AG04449 (cell line): ENCODE results near the gene RTKN.
"Not testable (repeated sequence)": the region's sequence is repeated elsewhere in the genome, so short reads cannot be mapped to it uniquely, and the experiment has no call there.

ENCODE experiments used
- CTCF ChIA-PET: fragments of 350-600 bp; formaldehyde crosslinking; extraction: SDS; loops from one replicate; lab custom pipeline; 2021; ENCODE audit warnings: antibody characterized with exemption; lab: Yijun Ruan, JAX
- POLR2A ChIA-PET: fragments of 400-600, 350-600 bp; formaldehyde crosslinking; extraction: SDS; loops from one replicate; lab custom pipeline; 2020; ENCODE audit warnings: antibody characterized with exemption, inconsistent platforms; lab: Yijun Ruan, JAX
- DNase-seq: peaks from one replicate; pipeline ENCODE4 v3.0.0-alpha.2; 2010; ENCODE audit warnings: low read depth, low spot score
- H3K4me3 ChIP-seq: 2 replicates; pipeline ENCODE4 v1.5.1; 2011; ENCODE audit warnings: low read depth, mild to moderate bottlenecking, control low read depth, low read length
- TF ChIP-seq, protein P1 (sequence below): IDR thresholded peaks from one replicate; pipeline ENCODE4 v1.5.1; 2011; ENCODE audit warnings: mild to moderate bottlenecking, moderate library complexity, low read length, control low read depth, inconsistent platforms; ENCODE audit not compliant: insufficient read depth; ENCODE audit errors: missing control alignments

The RTKN gene

DNA sequence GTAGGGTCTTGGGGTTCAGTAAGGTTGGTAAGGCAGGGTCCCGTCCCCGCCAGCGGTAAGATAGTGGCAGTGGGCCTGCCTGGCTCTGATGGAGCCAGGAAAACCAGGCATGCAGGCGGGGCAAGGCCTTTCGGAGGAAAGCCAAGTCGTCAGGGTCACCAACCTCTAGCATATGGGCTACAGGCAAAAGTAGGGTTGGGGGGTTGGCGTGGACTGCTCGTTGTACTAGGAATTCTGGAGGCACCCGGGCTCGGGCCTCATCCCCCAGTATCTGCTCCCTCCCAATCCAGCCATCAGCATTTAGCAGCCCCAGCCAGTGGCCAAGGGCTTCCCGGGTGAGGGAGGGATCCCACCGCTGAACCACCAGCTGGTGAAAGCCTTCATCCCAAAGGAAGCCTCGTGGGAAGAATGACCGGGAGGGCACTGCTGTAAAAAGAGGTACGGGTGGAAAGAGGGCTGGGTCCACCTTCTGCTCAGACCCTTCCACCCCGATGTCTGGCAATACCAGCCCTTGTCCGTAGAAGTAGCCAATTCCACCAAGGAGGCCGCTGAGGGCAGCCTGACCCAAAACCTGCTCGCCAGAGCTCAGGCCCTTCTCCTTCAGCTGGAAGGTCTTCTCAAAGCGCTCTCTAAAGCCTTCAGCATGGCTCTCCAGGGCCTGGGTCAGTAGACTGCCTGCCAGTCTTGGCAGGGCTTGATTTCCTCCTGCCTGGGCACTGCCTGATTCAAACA, 20.5 kb upstream of the RTKN start:
- no peak overlapping the region for H3K4me3 ChIP-seq
- no peak for DNase-seq
- TF ChIP-seq, protein P1, sequence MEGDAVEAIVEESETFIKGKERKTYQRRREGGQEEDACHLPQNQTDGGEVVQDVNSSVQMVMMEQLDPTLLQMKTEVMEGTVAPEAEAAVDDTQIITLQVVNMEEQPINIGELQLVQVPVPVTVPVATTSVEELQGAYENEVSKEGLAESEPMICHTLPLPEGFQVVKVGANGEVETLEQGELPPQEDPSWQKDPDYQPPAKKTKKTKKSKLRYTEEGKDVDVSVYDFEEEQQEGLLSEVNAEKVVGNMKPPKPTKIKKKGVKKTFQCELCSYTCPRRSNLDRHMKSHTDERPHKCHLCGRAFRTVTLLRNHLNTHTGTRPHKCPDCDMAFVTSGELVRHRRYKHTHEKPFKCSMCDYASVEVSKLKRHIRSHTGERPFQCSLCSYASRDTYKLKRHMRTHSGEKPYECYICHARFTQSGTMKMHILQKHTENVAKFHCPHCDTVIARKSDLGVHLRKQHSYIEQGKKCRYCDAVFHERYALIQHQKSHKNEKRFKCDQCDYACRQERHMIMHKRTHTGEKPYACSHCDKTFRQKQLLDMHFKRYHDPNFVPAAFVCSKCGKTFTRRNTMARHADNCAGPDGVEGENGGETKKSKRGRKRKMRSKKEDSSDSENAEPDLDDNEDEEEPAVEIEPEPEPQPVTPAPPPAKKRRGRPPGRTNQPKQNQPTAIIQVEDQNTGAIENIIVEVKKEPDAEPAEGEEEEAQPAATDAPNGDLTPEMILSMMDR: no peak
- CTCF ChIA-PET: interaction anchor here (0.5 to 1.2 kb wide), 3 partner anchors 70 to 126 kb away, joined by 3 to 4 read pairs (median 3); no protein-coding TSS in a partner anchor
- POLR2A ChIA-PET: interaction anchor here (0.5 to 1.9 kb wide), 2 partner anchors 10 to 41 kb away, joined by 3 to 7 read pairs; partner anchors contain the start of gene MRPL53

GRCh38 chr2:74461187-74462053, 19.7 kb upstream of the RTKN start:
- TF ChIP-seq, protein P1: peak; percentile 6
- H3K4me3 ChIP-seq: no peak overlapping the region
- ChIA-PET POLR2A (interaction anchor here (0.5 to 1.9 kb wide), 3 partner anchors 10 to 72 kb away, joined by 3 to 7 read pairs (median 3); partner anchors contain the start of gene MRPL53), CTCF (interaction anchor here (0.5 to 1.2 kb wide), 3 partner anchors 70 to 127 kb away, joined by 3 to 4 read pairs (median 3); no protein-coding TSS in a partner anchor)
- no peak for DNase-seq

GRCh38 chr2:74460187-74460586, 18.4 kb upstream of the RTKN start:
- CTCF ChIA-PET: not testable (repeated sequence)
- POLR2A ChIA-PET: interaction anchor here (1.9 to 3.3 kb wide), 2 partner anchors 12 to 21 kb away, joined by 7 to 10 read pairs; partner anchors contain the start of gene MRPL53

DNA sequence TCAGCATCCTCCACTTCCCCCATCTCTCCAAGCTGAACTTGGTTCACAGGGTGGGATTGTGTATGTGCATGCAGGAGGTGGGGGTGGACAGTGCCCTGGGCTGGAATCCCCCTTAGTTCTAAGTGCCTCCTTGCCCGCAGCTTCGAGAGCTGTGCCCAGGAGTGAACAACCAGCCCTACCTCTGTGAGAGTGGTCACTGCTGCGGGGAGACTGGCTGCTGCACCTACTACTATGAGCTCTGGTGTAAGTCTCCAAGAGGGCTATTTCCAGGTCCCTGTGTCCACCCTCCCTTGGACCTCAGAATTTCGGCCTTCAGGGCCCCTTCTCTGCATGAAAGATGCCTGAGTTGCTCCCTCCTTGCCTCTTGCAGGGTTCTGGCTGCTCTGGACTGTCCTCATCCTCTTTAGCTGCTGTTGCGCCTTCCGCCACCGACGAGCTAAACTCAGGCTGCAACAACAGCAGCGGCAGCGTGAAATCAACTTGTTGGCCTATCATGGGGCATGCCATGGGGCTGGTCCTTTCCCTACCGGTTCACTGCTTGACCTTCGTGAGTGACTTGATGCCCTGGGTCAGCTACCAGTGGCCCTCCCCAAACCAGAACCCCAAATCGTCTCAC, 17.9 kb upstream of the RTKN start:
- not testable (repeated sequence) for DNase-seq
- peak overlapping the region; percentile 62 for H3K4me3 ChIP-seq
- ChIA-PET POLR2A (interaction anchor here (2.1 to 3.3 kb wide), 4 partner anchors 8 to 22 kb away, joined by 8 to 12 read pairs (median 11); partner anchors contain the start of gene MRPL53), CTCF (interaction anchor here (3.8 kb wide), 1 partner anchor 128 kb away, joined by 25 read pairs; no protein-coding TSS in a partner anchor)

More at GRCh38 chr2:74460187-74460586, 18.4 kb upstream of the RTKN start:
- not testable (repeated sequence) for H3K4me3 ChIP-seq, DNase-seq

DNA sequence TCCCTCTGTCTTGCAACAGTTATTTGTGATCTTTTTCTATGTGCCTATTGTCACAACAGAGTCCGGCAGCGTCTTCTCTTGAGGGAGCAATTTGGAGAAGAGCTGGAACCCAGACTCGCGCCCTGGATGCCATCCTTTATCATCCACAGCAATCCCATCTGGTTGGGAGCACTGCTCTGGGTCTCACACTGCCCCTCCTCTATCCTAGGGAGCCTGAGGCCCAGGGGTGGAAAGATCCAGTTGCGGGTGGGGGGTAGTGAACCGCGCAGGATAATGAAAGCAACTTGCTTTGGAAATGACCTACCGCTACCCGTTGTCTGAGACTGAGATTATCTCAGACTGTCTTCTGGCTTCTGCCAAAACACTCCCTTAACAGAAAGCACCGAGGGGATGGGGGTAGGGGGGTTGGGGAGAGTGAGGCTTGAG, 17.2 kb upstream of the RTKN start:
- ChIA-PET POLR2A (interaction anchor here (1.0 to 3.3 kb wide), 7 partner anchors 9 to 36 kb away, joined by 3 to 12 read pairs (median 8); partner anchors contain the start of gene MRPL53), CTCF (interaction anchor here (0.9 to 3.8 kb wide), 4 partner anchors 24 to 129 kb away, joined by 3 to 25 read pairs (median 4); partner anchors contain the start of genes CCDC142, TTC31 and WDR54)
- no peak for DNase-seq
- TF ChIP-seq, protein P1: no peak
- peak overlapping the region; percentile 62 for H3K4me3 ChIP-seq

DNA sequence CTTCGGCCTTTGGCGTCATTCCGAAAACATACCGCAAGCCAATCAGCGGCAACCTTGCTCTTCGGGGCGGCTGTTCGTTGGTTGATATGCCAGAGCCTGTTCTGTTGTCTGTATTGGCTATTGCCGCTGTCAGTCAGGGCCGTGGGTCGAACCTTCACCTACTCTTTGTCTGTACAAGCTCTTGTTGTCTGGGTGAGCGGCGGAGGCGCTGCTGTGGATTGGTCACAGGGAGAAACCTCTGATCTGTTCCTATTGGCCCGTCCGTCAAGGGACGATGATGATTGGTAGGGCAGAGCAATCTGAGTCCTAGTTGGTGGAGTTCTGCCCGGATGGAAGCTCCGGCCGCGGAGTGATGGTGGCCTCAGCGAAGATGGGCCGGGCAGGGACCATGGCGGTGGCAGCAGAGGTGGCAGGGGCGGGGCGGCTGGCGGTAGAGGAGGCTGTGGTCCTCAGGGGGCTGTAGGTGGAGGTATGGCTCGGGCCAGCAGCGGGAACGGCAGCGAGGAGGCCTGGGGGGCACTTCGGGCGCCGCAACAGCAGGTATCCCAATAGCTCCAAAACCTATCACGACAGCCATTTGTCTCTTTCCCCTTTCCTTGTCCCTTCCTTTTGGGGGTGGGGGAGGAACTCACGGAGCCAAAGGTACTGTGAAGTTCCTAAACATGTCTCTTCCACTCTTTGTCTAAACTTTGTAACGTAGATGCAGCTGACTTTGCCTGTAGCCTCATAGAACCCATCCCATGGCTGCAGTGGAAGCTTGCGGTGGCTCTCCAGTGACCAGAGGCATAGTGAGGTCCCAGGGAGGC, 16.6 kb upstream of the RTKN start, which contains the start of gene WBP1:
WBP1 (plus strand) TSS at position 307 of the 806 bp plus-strand sequence; CDS start at position 472, 165 bp downstream.
- POLR2A ChIA-PET: interaction anchor here (0.6 to 3.3 kb wide), 10 partner anchors 10 to 130 kb away, joined by 3 to 12 read pairs (median 6); partner anchors contain the start of gene MRPL53
- TF ChIP-seq, protein P1: no peak
- peak within 1 kb of the TSS; percentile 74 for H3K4me3 ChIP-seq
- DNase-seq: peak; percentile 100
- CTCF ChIA-PET: interaction anchor here (0.6 to 3.8 kb wide), 6 partner anchors 22 to 244 kb away, joined by 3 to 25 read pairs (median 4); partner anchors contain the start of genes CCDC142, TTC31 and WDR54
